Sigmoid colon (tissue), 7 donors: ENCODE data around the gene CRB3. TPM values are rescaled to one million over a fixed set of nuclear protein-coding genes. Genes with fewer than 3 reads are reported as not detected.

Source experiments
- DNase-seq: peaks from one replicate; pipeline ENCODE4 v3.0.0-alpha.2; 2019
- H3K27ac ChIP-seq, 4 donors: fragments of 200-600 bp; sonication (generic); one replicate each; pipeline ENCODE4 v1.5.1; 2016 to 2019; ENCODE audit warnings: mild to moderate bottlenecking in 1 of 4
- H3K27me3 ChIP-seq, 3 donors: fragments of 200-600 bp; sonication (generic); one replicate each; pipeline ENCODE4 v1.5.1; 2019; ENCODE audit warnings: mild to moderate bottlenecking in 1 of 3
- H3K36me3 ChIP-seq, 4 donors: fragments of 200-600 bp; sonication (generic); one replicate each; pipeline ENCODE4 v1.5.1; 2016 to 2019
- H3K4me1 ChIP-seq, 4 donors: fragments of 200-600 bp; sonication (generic); one replicate each; pipeline ENCODE4 v1.5.1; 2017 to 2019
- H3K4me3 ChIP-seq, 4 donors: fragments of 200-600 bp; sonication (generic); one replicate each; pipeline ENCODE4 v1.5.1; 2017 to 2019; ENCODE audit warnings: mild to moderate bottlenecking in 2 of 4, moderate library complexity in 1 of 4
- H3K9me3 ChIP-seq, 4 donors: fragments of 200-600 bp in 3 of 4; sonication (generic) in 3 of 4; one replicate each; pipeline versions ENCODE4 v1.5.1 to v1.6.1; 2013 to 2019
- CTCF ChIP-seq, 4 experiments: fragments of 450-650 bp in 3 of 4; fragments of 200-600 bp in 1 of 4; IDR thresholded peaks; one replicate each; pipeline ENCODE4 v1.5.1; 2016 to 2019; ENCODE audit warnings: antibody characterized with exemption in 4 of 4, mild to moderate bottlenecking in 3 of 4, moderate library complexity in 2 of 4
- EP300 ChIP-seq, 4 donors: sonication (generic); formaldehyde crosslinking; IDR thresholded peaks; one replicate each; pipeline ENCODE4 v1.6.1; 2017; ENCODE audit warnings: antibody characterized with exemption in 4 of 4
- POLR2A ChIP-seq, 2 donors: fragments of 450-650 bp; IDR thresholded peaks; one replicate each; pipeline ENCODE4 v1.6.1; 2016; ENCODE audit warnings: antibody characterized with exemption in 2 of 2, mild to moderate bottlenecking in 2 of 2, moderate library complexity in 2 of 2
- POLR2AphosphoS5 ChIP-seq, 4 donors: sonication (generic); formaldehyde crosslinking; IDR thresholded peaks; one replicate each; pipeline ENCODE4 v1.6.1; 2017; ENCODE audit warnings: antibody characterized with exemption in 4 of 4
- WGBS, 2 donors: extraction: QIAGEN DNeasy Blood & Tissue Kit; methylation state at CpG; one replicate each; pipeline ENCODE4 v1.1.7; 2013; 5-methylcytosine and 5-hydroxymethylcytosine counted together
- intact Hi-C: fragments of 100-400 bp; cut with DNase I; formaldehyde crosslinking; loops from one replicate; pipeline ENCODE4 v1.15.1; 2023
- polyA plus RNA-seq, 3 donors: library from polyadenylated mRNA; stranded (reverse); fragments of 200-250 nt; gene quantifications; one replicate each; pipeline ENCODE4 v1.2.3, GENCODE V29; 2013
- total RNA-seq, 4 donors: library from RNA; depleted of rRNA; stranded (reverse); fragments of >200 nt; gene quantifications; one replicate each; pipeline ENCODE4 v1.1.0, GENCODE V29; 2016
- donor health status: healthy with polysubstance abuse.
- donor health status: Bipolar disorder and iron deficiency.
- donor health status: healthy.

The CRB3 gene
- total and polyA plus RNA-seq, 7 donors = 0.36 to 202 (median 35.9) TPM; not detected in 1

- DNase-seq = no peak
- no peaks in the 10 kb centered on the region for H3K27me3 ChIP-seq
- intact Hi-C loops = no loop called here
- TF ChIP-seq CTCF (IDR thresholded peaks at IDR 0.05) (no peak), POLR2AphosphoS5 (IDR thresholded peaks at IDR 0.05) (no peak), POLR2A (IDR thresholded peaks at IDR 0.05) (no peak), EP300 (IDR thresholded peaks at IDR 0.05) (no peak)
- no peak overlapping the region for H3K27ac ChIP-seq
- 50 to 75% methylated on average over 2 of the region's 2 CpGs for WGBS, 2 donors
- no peaks in the 10 kb centered on the region for H3K36me3 ChIP-seq
- no peak overlapping the region for H3K4me3 ChIP-seq
- peaks cover 0 to 6% (median 4%) of the 10 kb centered on the region in 4 donors for H3K9me3 ChIP-seq
- H3K4me1 ChIP-seq = no peaks in the 10 kb centered on the region
Observed at GRCh38 chr19:6490134-6490533, 26.1 kb downstream of the CRB3 start.

- H3K27ac ChIP-seq = no peak overlapping the region
- no peak for TF ChIP-seq CTCF (IDR thresholded peaks at IDR 0.05)
- no peak for TF ChIP-seq POLR2A (IDR thresholded peaks at IDR 0.05)
- TF ChIP-seq EP300 (IDR thresholded peaks at IDR 0.05) = no peak
- no peak for TF ChIP-seq POLR2AphosphoS5 (IDR thresholded peaks at IDR 0.05)
- intact Hi-C loops = no loop called here
- 72 to 84% methylated on average over 4 of the region's 4 CpGs for WGBS, 2 donors
- no peak overlapping the region for H3K4me3 ChIP-seq
- H3K9me3 ChIP-seq = peaks cover 0 to 6% (median 4%) of the 10 kb centered on the region in 4 donors
- H3K27me3 ChIP-seq = no peaks in the 10 kb centered on the region
- H3K36me3 ChIP-seq = no peaks in the 10 kb centered on the region
- no peaks in the 10 kb centered on the region for H3K4me1 ChIP-seq
- no peak for DNase-seq
Observed at GRCh38 chr19:6491802-6492592, 27.9 kb downstream of the CRB3 start.

GRCh38 chr19:6494438-6495036, 30.5 kb downstream of the CRB3 start:
- intact Hi-C loops = no loop called here
- TF ChIP-seq CTCF (IDR thresholded peaks at IDR 0.05) (no peak), POLR2A (IDR thresholded peaks at IDR 0.05) (no peak), EP300 (IDR thresholded peaks at IDR 0.05) (no peak), POLR2AphosphoS5 (IDR thresholded peaks at IDR 0.05) (no peak)
- 68 to 80% methylated on average over 8 of the region's 8 CpGs for WGBS, 2 donors

GRCh38 chr19:6495947-6496346, 31.9 kb downstream of the CRB3 start:
- Histone ChIP-seq H3K4me1 (no peaks in the 10 kb centered on the region), H3K9me3 (peaks cover 0 to 6% (median 4%) of the 10 kb centered on the region in 4 donors), H3K27ac (no peak overlapping the region), H3K4me3 (no peak overlapping the region), H3K36me3 (no peaks in the 10 kb centered on the region), H3K27me3 (peaks cover 0 to 8% (median 4%) of the 10 kb centered on the region in 3 donors)
- WGBS, 2 donors = 94 to 97% methylated on average over 19 of the region's 19 CpGs
- intact Hi-C loops = no loop called here
- DNase-seq = no peak
- TF ChIP-seq POLR2A (IDR thresholded peaks at IDR 0.05) (no peak), POLR2AphosphoS5 (IDR thresholded peaks at IDR 0.05) (no peak), EP300 (IDR thresholded peaks at IDR 0.05) (no peak), CTCF (IDR thresholded peaks at IDR 0.05) (no peak)

More at GRCh38 chr19:6494438-6495036, 30.5 kb downstream of the CRB3 start:
- Histone ChIP-seq H3K9me3 (peaks cover 0 to 6% (median 4%) of the 10 kb centered on the region in 4 donors), H3K27me3 (no peaks in the 10 kb centered on the region), H3K36me3 (no peaks in the 10 kb centered on the region), H3K27ac (no peak overlapping the region), H3K4me3 (no peak overlapping the region), H3K4me1 (no peaks in the 10 kb centered on the region)
- DNase-seq = no peak
